BLaER1 treated with 17β-estradiol and CSF1 and Interleukin-3, amounts not matched to agents 10 nM and 100 nM (cell line): ENCODE results near the gene SYNPO2.

Source experiments
- H3K27ac ChIP-seq, 11 experiments: shearing (Covaris generic); formaldehyde crosslinking; 2 replicates each; pipeline ENCODE4 v1.8.1; 2022
- H3K27me3 ChIP-seq, 11 experiments: shearing (Covaris generic); formaldehyde crosslinking; 2 replicates each; pipeline ENCODE4 v1.8.1; 2022
- H3K36me3 ChIP-seq, 11 experiments: shearing (Covaris generic); formaldehyde crosslinking; 2 replicates each; pipeline ENCODE4 v1.8.1; 2022
- H3K4me1 ChIP-seq, 10 experiments: shearing (Covaris generic); formaldehyde crosslinking; 2 replicates each; pipeline ENCODE4 v1.8.1; 2022
- H3K4me2 ChIP-seq, 11 experiments: shearing (Covaris generic); formaldehyde crosslinking; 2 replicates each; pipeline ENCODE4 v1.8.1; 2022
- H3K4me3 ChIP-seq, 10 experiments: shearing (Covaris generic); formaldehyde crosslinking; 2 replicates each; pipeline ENCODE4 v1.8.1; 2022
- H3K9ac ChIP-seq, 11 experiments: shearing (Covaris generic); formaldehyde crosslinking; 2 replicates each; pipeline ENCODE4 v1.8.1; 2022
- H3K9me3 ChIP-seq, 11 experiments: shearing (Covaris generic); formaldehyde crosslinking; replicated peaks in 1 of 11; 2 replicates each; pipeline ENCODE4 v1.8.1; 2022
- H4K20me1 ChIP-seq, 11 experiments: shearing (Covaris generic); formaldehyde crosslinking; 2 replicates each; pipeline ENCODE4 v1.8.1; 2022
- Cebpa-rat ChIP-seq, 11 experiments: shearing (Covaris generic); IDR thresholded peaks; 2 replicates each; pipeline ENCODE4 v1.8.1; 2022

The SYNPO2 gene

DNA sequence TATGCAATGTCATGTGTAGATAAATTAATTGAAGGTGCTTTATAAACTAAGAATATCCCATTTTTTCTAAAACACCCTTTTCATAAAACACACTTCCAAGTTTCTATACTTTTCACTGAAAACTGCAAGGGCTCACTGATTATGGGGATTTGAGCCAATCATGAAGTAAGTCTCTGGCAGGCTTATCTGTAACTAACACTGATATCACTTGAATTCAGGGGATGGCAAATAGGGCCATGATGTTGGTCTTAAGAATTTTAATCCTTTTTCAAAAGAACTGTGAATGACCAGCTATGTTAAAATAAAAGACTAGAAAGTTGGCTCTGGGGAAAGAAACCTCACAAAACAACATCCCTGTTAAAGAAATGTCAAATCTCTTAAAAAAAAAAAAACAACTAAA lies 39.8 kb upstream of the SYNPO2 start:
- Histone ChIP-seq H3K27ac (no peak overlapping the region), H4K20me1 (no peaks in the 10 kb centered on the region), H3K4me1 (peaks cover 8 to 26% (median 10%) of the 10 kb centered on the region in 10 experiments; a peak in 16 of 20 replicates), H3K9ac (no peak overlapping the region), H3K27me3 (no peaks in the 10 kb centered on the region), H3K9me3 (no peaks in the 10 kb centered on the region), H3K4me3 (no peak overlapping the region), H3K4me2 (no peak overlapping the region), H3K36me3 (no peaks in the 10 kb centered on the region)
- no peak for TF ChIP-seq Cebpa-rat (IDR thresholded peaks at IDR 0.05)

DNA sequence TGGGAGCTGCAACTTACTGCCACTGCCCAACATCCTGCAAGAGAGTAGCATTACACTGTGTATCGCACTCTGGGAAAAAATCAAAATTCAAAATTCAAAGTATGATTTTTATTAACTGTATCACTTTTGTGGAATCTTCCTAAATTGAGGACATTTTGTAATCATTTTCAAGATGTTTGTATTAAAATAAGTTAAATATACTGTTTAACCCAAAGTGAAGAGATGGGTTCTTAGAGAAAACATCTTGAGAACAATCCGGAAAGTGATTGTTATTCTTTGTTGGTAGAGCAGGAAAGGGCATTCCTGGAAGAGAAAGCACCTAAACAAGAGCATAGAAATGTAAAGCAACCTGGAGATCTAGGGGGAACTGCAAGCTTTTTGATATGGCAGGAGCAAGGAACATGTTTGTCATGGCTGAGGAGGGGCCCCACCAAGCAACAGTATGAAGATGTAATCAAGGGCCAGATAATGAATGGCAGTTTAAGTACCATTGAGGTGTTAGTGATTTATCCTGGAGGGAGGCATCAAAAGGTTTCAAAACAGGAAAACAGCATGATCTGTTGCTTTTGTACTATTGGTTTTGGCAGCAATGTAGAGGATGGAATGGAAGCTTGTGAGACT lies 38.7 kb upstream of the SYNPO2 start:
- H3K4me2 ChIP-seq: peak overlapping the region; percentile 55 to 88 (median 80)
- TF ChIP-seq Cebpa-rat (IDR thresholded peaks at IDR 0.05): no peak
- peak overlapping the region in 3 of 11 experiments; percentile 43 to 63 (median 43); a peak in 4 of 22 replicates for H3K27ac ChIP-seq
- H3K9me3 ChIP-seq: no peaks in the 10 kb centered on the region
- no peak overlapping the region for H3K9ac ChIP-seq
- peak overlapping the region; percentile 32 to 59 (median 52); a peak in 15 of 20 replicates for H3K4me3 ChIP-seq
- no peaks in the 10 kb centered on the region for H4K20me1 ChIP-seq
- no peaks in the 10 kb centered on the region for H3K27me3 ChIP-seq
- no peaks in the 10 kb centered on the region for H3K36me3 ChIP-seq
- H3K4me1 ChIP-seq: peaks cover 8 to 22% (median 10%) of the 10 kb centered on the region in 10 experiments; a peak in 16 of 20 replicates

DNA sequence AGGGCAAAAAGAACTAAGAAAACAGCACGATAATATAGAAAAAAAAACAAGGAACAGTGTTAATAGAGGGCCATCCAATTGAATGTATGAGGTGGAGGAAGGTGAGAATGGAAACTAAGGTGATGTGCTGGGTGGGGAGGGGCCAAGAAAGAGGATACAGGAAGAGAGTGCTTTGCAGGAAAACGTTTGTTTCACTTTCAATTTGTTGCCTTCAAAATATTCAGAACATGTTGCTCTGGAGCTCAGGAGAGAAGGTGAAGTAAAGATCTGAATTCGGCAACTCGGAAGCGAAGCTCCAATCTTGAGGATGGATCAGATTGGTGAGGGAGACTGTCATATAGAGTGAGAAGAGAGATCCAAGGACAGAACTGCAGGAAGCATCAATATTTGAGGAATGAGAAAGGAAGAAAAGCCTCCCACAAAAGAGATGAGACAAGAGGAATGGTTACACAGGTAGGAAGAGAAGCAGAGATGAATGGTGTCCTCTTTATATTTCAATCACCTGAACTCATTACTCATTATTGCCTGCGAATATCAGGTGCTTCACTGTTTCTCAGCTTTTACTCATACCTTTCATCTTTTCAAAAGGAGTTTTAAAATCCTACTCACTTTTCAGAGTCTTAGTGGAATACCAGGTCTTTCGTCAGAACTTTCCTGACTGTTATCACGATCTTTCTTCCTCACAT lies 38.0 kb upstream of the SYNPO2 start:
- Histone ChIP-seq H4K20me1 (no peaks in the 10 kb centered on the region), H3K27ac (peak overlapping the region in 9 of 11 experiments; percentile 17 to 65 (median 43); a peak in 16 of 22 replicates), H3K4me2 (peak overlapping the region; percentile 55 to 88 (median 80)), H3K4me1 (peaks cover 8 to 19% (median 10%) of the 10 kb centered on the region in 10 experiments; a peak in 16 of 20 replicates), H3K4me3 (peak overlapping the region; percentile 32 to 59 (median 52); a peak in 19 of 20 replicates), H3K27me3 (no peaks in the 10 kb centered on the region), H3K9ac (peak overlapping the region in 9 of 11 experiments; percentile 7 to 60 (median 25); a peak in 9 of 22 replicates), H3K36me3 (no peaks in the 10 kb centered on the region), H3K9me3 (no peaks in the 10 kb centered on the region)
- TF ChIP-seq Cebpa-rat (IDR thresholded peaks at IDR 0.05): no peak

DNA sequence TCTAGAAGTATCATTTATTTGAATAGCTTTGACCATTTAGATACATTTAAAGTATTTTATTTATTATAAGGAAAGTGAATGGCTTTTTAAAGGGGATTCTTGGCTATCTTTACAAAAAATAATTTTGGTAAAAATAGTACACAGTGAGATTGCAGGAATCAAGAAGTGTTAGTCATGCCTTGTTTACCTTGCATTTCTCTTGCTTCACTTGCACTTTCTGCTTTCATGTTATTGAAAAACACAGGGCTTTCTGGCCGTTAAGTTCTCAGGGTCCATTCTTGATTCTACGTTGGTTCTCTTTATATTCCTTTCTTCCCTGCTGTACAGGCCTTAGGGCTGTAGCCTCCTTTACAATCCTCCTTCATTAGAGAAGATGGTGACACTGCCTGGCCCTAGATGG lies 30.9 kb upstream of the SYNPO2 start:
- no peaks in the 10 kb centered on the region for H3K27me3 ChIP-seq
- H3K9me3 ChIP-seq: no peaks in the 10 kb centered on the region
- no peak overlapping the region for H3K4me2 ChIP-seq
- no peak overlapping the region for H3K9ac ChIP-seq
- H4K20me1 ChIP-seq: no peaks in the 10 kb centered on the region
- no peak for TF ChIP-seq Cebpa-rat (IDR thresholded peaks at IDR 0.05)
- no peaks in the 10 kb centered on the region for H3K4me1 ChIP-seq
- H3K36me3 ChIP-seq: no peaks in the 10 kb centered on the region
- H3K4me3 ChIP-seq: no peak overlapping the region
- H3K27ac ChIP-seq: no peak overlapping the region

DNA sequence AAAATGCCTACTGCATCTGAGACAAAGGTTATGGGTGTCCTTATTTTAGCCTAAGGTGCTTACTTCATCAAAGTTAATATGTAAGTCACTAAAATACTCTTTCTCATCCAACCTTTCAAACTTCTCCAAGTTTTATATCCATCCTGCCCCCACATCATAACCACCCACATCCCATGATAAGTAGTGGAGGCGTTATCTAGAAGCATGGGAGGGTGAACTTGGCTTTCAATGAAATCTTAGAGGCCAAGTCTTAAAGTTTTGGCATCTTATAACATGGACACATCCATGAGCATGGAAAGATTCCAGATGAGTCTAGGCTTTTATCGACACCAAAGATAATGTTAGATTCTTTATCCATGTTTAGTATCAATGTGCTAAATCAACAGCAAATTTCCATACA lies 29.9 kb upstream of the SYNPO2 start:
- no peaks in the 10 kb centered on the region for H3K27me3 ChIP-seq
- H3K4me2 ChIP-seq: no peak overlapping the region
- H3K4me3 ChIP-seq: no peak overlapping the region
- no peaks in the 10 kb centered on the region for H3K36me3 ChIP-seq
- H3K27ac ChIP-seq: no peak overlapping the region
- no peak overlapping the region for H3K9ac ChIP-seq
- no peaks in the 10 kb centered on the region for H4K20me1 ChIP-seq
- no peaks in the 10 kb centered on the region for H3K4me1 ChIP-seq
- H3K9me3 ChIP-seq: no peaks in the 10 kb centered on the region
- TF ChIP-seq Cebpa-rat (IDR thresholded peaks at IDR 0.05): no peak

DNA sequence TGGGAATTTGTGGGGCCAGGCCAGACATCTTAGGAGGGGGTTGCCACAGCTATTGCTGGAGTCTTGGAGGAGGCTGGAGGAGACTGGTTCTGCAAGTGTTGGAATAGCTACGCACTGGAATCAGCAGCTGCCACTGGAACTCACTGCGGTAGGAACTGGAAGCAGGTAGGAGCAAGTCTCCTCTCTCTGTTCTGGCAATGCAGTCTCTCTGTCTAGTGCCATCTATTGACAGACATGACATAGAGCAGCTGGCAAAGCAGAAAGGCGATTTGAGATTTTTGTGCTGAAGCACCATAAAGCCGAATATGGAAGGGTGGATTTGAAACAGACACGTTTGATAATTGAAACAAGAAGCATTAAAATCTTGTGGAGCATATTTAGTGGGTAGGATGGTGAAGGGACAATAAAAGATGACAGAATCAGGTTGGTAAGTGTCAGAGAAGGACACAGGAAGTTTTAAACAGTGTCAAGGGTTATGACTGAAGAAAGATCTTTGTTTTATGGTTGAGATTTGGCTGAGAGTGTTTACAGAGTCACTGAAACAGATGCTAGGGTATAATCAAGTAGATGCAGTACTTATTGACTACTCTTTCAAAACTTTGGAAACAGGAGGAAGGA lies 23.5 kb upstream of the SYNPO2 start:
- Histone ChIP-seq H3K27me3 (no peaks in the 10 kb centered on the region), H3K9me3 (0 out of 22 replicates have a peak, but pooled peaks cover 0 to 3% (median 0%) of the 10 kb centered on the region in 11 experiments), H3K36me3 (no peaks in the 10 kb centered on the region), H3K27ac (no peak overlapping the region), H3K4me1 (0 out of 20 replicates have a peak, but pooled peaks cover 0 to 4% (median 0%) of the 10 kb centered on the region in 10 experiments), H3K9ac (no peak overlapping the region), H3K4me3 (no peak overlapping the region), H3K4me2 (no peak overlapping the region), H4K20me1 (no peaks in the 10 kb centered on the region)
- no peak for TF ChIP-seq Cebpa-rat (IDR thresholded peaks at IDR 0.05)

DNA sequence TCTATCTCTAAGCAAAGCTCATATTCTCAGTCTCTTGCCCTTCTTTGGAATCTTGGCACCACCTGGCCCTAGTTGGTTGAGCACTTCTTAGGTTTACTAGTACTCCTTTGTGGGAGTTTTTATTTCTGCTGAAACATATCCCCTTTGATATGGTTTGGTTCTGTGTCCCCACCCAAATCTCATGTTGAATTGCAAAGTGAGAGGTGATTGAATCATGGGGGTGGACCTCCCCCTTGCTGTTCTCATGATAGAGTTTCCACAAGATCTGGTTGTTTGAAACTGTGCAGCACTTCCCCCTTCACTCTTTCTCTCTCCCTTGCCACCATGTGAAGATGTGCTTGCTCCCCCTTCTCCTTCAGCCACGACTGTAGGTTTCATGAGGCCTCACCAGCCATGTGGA lies 22.2 kb upstream of the SYNPO2 start:
- Histone ChIP-seq H3K27me3 (no peaks in the 10 kb centered on the region), H3K4me2 (peak overlapping the region in 1 of 11 experiments; percentile 3; a peak in 1 of 22 replicates), H3K4me3 (no peak overlapping the region), H3K9me3 (0 out of 22 replicates have a peak, but pooled peaks cover 0 to 3% (median 0%) of the 10 kb centered on the region in 11 experiments), H4K20me1 (no peaks in the 10 kb centered on the region), H3K4me1 (0 out of 20 replicates have a peak, but pooled peaks cover 0 to 4% (median 0%) of the 10 kb centered on the region in 10 experiments), H3K36me3 (no peaks in the 10 kb centered on the region), H3K27ac (no peak overlapping the region), H3K9ac (no peak overlapping the region)
- TF ChIP-seq Cebpa-rat (IDR thresholded peaks at IDR 0.05): no peak

DNA sequence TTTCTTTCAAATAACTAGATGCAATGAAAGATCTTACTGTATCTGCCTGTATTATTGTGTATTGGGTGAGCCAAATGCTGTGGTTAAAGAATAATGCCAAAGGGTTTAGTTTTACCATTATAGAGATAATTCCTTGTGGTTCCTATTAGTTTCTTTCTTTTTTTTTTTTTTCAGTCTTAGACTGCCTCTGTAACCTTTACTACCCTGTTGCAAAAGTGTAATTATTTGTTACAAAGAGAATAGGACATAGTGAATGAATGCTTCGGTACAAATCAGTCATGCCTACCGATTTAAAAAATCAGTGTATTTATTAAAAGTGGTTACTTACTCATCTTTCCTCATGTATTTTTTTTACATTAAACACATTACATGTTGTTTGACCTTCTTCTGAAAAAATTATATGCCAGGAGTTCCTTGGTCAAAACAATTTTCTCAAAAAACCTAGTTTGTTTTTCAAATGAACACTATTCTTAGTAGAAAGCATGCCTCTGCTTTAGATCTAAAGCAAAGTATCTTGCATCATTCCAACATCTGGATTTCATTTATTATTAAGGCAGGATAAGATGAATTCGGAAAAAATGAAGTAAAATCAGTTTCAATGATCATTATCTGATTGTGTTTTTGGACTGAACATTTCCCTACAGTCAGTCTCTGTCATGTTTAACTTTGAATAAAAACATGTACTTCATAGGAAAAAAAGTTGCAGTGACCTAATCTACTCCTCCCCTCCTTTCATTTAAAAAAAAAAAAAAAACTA lies 21.2 kb upstream of the SYNPO2 start:
- Histone ChIP-seq H3K4me2 (no peak overlapping the region), H4K20me1 (no peaks in the 10 kb centered on the region), H3K4me3 (no peak overlapping the region), H3K4me1 (0 out of 20 replicates have a peak, but pooled peaks cover 0 to 4% (median 0%) of the 10 kb centered on the region in 10 experiments), H3K9me3 (0 out of 22 replicates have a peak, but pooled peaks cover 0 to 3% (median 0%) of the 10 kb centered on the region in 11 experiments), H3K36me3 (no peaks in the 10 kb centered on the region), H3K27me3 (no peaks in the 10 kb centered on the region), H3K27ac (no peak overlapping the region), H3K9ac (no peak overlapping the region)
- no peak for TF ChIP-seq Cebpa-rat (IDR thresholded peaks at IDR 0.05)
